H1 (cell line): ENCODE data around the gene COPS2.

Source experiments
- JUN ChIP-seq: IDR thresholded peaks from 2 replicates; pipeline ENCODE4 v1.6.1; 2011; ENCODE audit warnings: low read depth, mild to moderate bottlenecking, improper control_type of control experiment, low read length
- POLR2A ChIP-seq, 2 experiments: IDR thresholded peaks; 1 replicate in 1 of 2; 2 replicates in 1 of 2; pipeline ENCODE4 v1.6.1; 2011; ENCODE audit warnings: low read depth in 2 of 2, low read length in 2 of 2, mild to moderate bottlenecking in 2 of 2; ENCODE audit errors: control extremely low read depth in 1 of 2
- RAD21 ChIP-seq, 2 experiments: IDR thresholded peaks in 1 of 2; conservative IDR thresholded peaks in 1 of 2; 2 replicates each; pipeline ENCODE4 v1.6.1; 2011; ENCODE audit warnings: low read depth in 2 of 2, low read length in 2 of 2, improper control_type of control experiment in 1 of 2, inconsistent platforms in 1 of 2, mild to moderate bottlenecking in 1 of 2, moderate library complexity in 1 of 2
- SP1 ChIP-seq: IDR thresholded peaks from 2 replicates; pipeline ENCODE4 v1.6.1; 2011; ENCODE audit warnings: low read depth, low read length
- TF ChIP-seq, protein P1 (sequence below), 3 experiments: IDR thresholded peaks; 1 replicate in 2 of 3; 2 replicates in 1 of 3; pipeline versions ENCODE4 v1.5.1 to v1.6.1; 2011; ENCODE audit warnings: low read length in 3 of 3, mild to moderate bottlenecking in 3 of 3, inconsistent platforms in 2 of 3, low read depth in 1 of 3, moderate library complexity in 1 of 3; ENCODE audit not compliant: insufficient read depth in 1 of 3; ENCODE audit errors: control extremely low read depth in 1 of 3

DNA sequence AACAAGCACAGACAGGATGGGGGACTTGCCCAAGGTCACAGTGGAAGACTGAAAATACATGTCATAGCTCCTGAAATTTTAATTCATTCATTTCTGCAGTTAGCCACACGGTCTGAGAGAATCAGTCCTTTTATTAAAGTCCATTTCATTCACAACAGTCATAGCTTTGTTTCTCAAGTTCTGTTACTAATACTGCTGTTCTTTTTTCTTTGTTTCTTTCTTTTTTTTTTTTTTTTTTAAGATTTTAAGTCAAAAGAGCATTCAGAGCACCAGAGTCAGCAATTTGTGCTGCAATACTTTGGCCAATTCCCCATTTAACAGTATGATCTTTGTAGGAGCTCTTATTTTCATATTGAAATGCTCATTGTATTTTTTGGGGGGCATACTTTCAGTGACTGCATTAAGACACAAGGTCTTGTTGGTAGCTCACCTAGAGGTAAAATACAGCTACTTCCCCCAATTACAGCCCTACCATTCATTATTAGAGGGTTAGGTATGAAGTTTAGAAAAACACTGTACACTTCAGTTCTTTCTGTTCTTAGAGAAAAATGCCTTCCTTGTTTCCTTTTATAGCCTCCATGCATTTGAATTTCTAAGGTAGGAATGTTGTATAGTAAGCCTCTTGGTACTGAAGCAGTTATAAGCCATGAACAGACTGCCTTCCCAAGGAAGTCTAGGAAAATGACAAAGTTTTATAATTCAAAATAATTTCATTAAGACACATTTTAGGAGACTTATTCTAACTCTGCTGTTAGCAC, 24.2 kb upstream of the COPS2 start:
- TF ChIP-seq RAD21 (IDR thresholded peaks at IDR 0.05 in 1 of 2, conservative IDR thresholded peaks at IDR 0.05 in 1 of 2; ENCODE audit: low read depth in 2 of 2, low read length in 2 of 2), result no peak
- TF ChIP-seq, protein P1, sequence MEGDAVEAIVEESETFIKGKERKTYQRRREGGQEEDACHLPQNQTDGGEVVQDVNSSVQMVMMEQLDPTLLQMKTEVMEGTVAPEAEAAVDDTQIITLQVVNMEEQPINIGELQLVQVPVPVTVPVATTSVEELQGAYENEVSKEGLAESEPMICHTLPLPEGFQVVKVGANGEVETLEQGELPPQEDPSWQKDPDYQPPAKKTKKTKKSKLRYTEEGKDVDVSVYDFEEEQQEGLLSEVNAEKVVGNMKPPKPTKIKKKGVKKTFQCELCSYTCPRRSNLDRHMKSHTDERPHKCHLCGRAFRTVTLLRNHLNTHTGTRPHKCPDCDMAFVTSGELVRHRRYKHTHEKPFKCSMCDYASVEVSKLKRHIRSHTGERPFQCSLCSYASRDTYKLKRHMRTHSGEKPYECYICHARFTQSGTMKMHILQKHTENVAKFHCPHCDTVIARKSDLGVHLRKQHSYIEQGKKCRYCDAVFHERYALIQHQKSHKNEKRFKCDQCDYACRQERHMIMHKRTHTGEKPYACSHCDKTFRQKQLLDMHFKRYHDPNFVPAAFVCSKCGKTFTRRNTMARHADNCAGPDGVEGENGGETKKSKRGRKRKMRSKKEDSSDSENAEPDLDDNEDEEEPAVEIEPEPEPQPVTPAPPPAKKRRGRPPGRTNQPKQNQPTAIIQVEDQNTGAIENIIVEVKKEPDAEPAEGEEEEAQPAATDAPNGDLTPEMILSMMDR (IDR thresholded peaks at IDR 0.05; ENCODE audit: control extremely low read depth in 1 of 3, insufficient read depth in 1 of 3, low read depth in 1 of 3, low read length in 3 of 3), result no peak
- no peak for TF ChIP-seq POLR2A (IDR thresholded peaks at IDR 0.05; ENCODE audit: control extremely low read depth in 1 of 2, low read depth in 2 of 2, low read length in 2 of 2)
- no peak for TF ChIP-seq JUN
- no peak for TF ChIP-seq SP1
